Osteocyte (in vitro differentiated cells): Measurements from ENCODE around the gene PNLIPRP3. TPM values are rescaled to one million over a fixed set of nuclear protein-coding genes. Genes with fewer than 3 reads are reported as not detected.

Source experiments
- DNase-seq: peaks from one replicate; pipeline ENCODE4 v3.0.0; 2021; ENCODE audit warnings: mixed read lengths; ENCODE audit not compliant: unreplicated experiment; ENCODE audit errors: extremely low spot score
- H3K27ac Mint-ChIP-seq: one replicate; pipeline ENCODE4 v1.8.0; 2021; ENCODE audit warnings: mild to moderate bottlenecking, mixed read lengths; ENCODE audit not compliant: unreplicated experiment
- H3K27me3 Mint-ChIP-seq: one replicate; pipeline ENCODE4 v1.8.0; 2021; ENCODE audit warnings: mixed read lengths; ENCODE audit not compliant: unreplicated experiment
- H3K36me3 Mint-ChIP-seq: one replicate; pipeline ENCODE4 v1.8.0; 2021; ENCODE audit warnings: mixed read lengths; ENCODE audit not compliant: unreplicated experiment
- H3K4me1 Mint-ChIP-seq: one replicate; pipeline ENCODE4 v1.8.0; 2021; ENCODE audit warnings: mixed read lengths; ENCODE audit not compliant: unreplicated experiment
- H3K4me3 Mint-ChIP-seq: one replicate; pipeline ENCODE4 v1.8.0; 2021; ENCODE audit warnings: mild to moderate bottlenecking, moderate library complexity, mixed read lengths; ENCODE audit not compliant: unreplicated experiment
- H3K9me3 Mint-ChIP-seq: one replicate; pipeline ENCODE4 v1.8.0; 2021; ENCODE audit warnings: mixed read lengths; ENCODE audit not compliant: unreplicated experiment
- CTCF ChIP-seq: fragments of 200-600 bp; sonication (generic); IDR thresholded peaks from 2 replicates; pipeline ENCODE4 v1.5.0; 2021; ENCODE audit warnings: antibody characterized with exemption, mild to moderate bottlenecking, moderate library complexity
- total RNA-seq: library from RNA; stranded (reverse); gene quantifications from 2 replicates; pipeline ENCODE4 v1.2.1, GENCODE V29; 2021

The PNLIPRP3 gene
- total RNA-seq, 1 donor from 2014 or later: not detected

GRCh38 chr10:116410351-116410750 lies 17.3 kb upstream of the PNLIPRP3 start:
- DNase-seq: no peak
- H3K36me3 Mint-ChIP-seq: no peaks in the 10 kb centered on the region
- no peak overlapping the region for H3K27ac Mint-ChIP-seq
- no peaks in the 10 kb centered on the region for H3K9me3 Mint-ChIP-seq
- H3K4me1 Mint-ChIP-seq: no peaks in the 10 kb centered on the region
- peaks cover 35% of the 10 kb centered on the region for H3K27me3 Mint-ChIP-seq
- H3K4me3 Mint-ChIP-seq: no peak overlapping the region
- TF ChIP-seq CTCF: no peak

GRCh38 chr10:116417821-116418220 lies 9.8 kb upstream of the PNLIPRP3 start:
- no peak overlapping the region for H3K27ac Mint-ChIP-seq
- no peak for TF ChIP-seq CTCF
- DNase-seq: no peak
- H3K9me3 Mint-ChIP-seq: no peaks in the 10 kb centered on the region
- peaks cover 9% of the 10 kb centered on the region for H3K27me3 Mint-ChIP-seq
- H3K4me3 Mint-ChIP-seq: no peak overlapping the region
- H3K4me1 Mint-ChIP-seq: no peaks in the 10 kb centered on the region
- H3K36me3 Mint-ChIP-seq: no peaks in the 10 kb centered on the region

DNA sequence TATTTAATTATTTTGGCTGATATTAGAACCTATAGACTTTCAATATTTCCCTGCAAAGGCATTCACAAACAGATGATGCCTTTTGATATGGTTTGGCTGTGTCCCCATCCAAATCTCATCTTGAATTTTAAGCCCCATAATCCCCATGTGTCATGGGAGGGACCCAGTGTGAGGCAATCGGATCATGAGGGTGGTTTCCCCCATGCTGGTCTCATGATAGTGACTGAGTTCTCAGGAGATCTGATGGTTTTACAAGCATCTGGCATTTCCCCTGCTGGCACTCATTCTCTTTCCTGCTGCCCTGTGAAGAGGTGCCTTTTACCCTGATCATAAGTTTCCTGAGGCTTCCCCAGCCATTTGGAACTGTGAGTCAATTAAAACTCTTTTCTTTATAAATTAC lies 9.3 kb upstream of the PNLIPRP3 start:
- Mint-ChIP-seq H3K27ac (no peak overlapping the region), H3K9me3 (no peaks in the 10 kb centered on the region)
- no peak for DNase-seq

GRCh38 chr10:116421815-116422214 lies 5.8 kb upstream of the PNLIPRP3 start:
- no peak overlapping the region for H3K4me3 Mint-ChIP-seq
- TF ChIP-seq CTCF: no peak
- H3K27ac Mint-ChIP-seq: no peak overlapping the region
- H3K9me3 Mint-ChIP-seq: no peaks in the 10 kb centered on the region
- H3K27me3 Mint-ChIP-seq: peaks cover 9% of the 10 kb centered on the region
- DNase-seq: no peak
- H3K4me1 Mint-ChIP-seq: no peaks in the 10 kb centered on the region
- H3K36me3 Mint-ChIP-seq: no peaks in the 10 kb centered on the region

More for the DNA sequence above, 9.3 kb upstream of the PNLIPRP3 start:
- Mint-ChIP-seq H3K4me3 (no peak overlapping the region), H3K36me3 (no peaks in the 10 kb centered on the region), H3K4me1 (no peaks in the 10 kb centered on the region), H3K27me3 (peaks cover 5% of the 10 kb centered on the region)
- no peak for TF ChIP-seq CTCF

DNA sequence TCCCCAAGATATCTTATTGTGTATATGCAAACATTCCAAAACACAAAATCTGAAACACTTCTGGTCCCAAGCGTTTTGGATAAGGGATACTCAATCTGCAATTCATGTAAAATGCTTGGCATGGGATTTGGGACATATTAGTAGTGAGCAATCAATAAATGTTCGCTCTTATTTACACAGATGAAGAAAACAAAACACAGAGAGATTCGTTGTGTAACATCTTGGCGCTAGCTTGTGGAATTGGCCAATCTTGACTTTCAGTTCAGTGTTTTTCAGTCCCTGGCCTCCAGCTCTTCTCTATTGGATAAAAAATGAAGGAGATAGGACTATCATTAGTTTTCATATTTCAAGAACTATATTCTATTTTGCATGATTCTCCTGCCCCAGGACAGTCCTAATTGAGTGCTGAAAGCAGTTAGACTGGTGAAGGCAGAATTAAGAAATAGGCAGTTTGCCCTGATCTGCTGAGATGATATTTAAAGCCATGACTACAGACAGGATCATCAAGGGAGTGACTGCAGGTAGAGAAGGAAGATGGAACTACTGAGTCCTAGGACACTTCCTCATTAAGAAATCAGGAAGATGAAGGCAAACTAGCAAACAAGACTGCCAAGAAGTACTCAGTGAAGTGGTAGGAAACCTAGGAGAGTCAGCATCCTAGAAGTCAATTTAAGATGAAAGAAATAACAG lies 1.8 kb downstream of the PNLIPRP3 start:
- Mint-ChIP-seq H3K9me3 (no peaks in the 10 kb centered on the region), H3K27ac (no peak overlapping the region), H3K27me3 (peaks cover 14% of the 10 kb centered on the region), H3K36me3 (no peaks in the 10 kb centered on the region), H3K4me1 (no peaks in the 10 kb centered on the region), H3K4me3 (no peak overlapping the region)
- no peak for TF ChIP-seq CTCF
- no peak for DNase-seq
